HG03575 (cell line): ENCODE results near the gene ZMPSTE24.
"Not testable (repeated sequence)": the region's sequence is repeated elsewhere in the genome, so short reads cannot be mapped to it uniquely, and the experiment has no call there.

Source experiments
- ATAC-seq: cut with Tn5 transposase; IDR thresholded peaks from one replicate; pipeline ENCODE4 v1.9.1; 2021; ENCODE audit not compliant: unreplicated experiment, insufficient number of reproducible peaks, low FRiP score; ENCODE audit errors: extremely low read depth

ZMPSTE24 gene

GRCh38 chr1:40314721-40315238 lies 56.7 kb downstream of the ZMPSTE24 start:
- no peak for ATAC-seq

DNA sequence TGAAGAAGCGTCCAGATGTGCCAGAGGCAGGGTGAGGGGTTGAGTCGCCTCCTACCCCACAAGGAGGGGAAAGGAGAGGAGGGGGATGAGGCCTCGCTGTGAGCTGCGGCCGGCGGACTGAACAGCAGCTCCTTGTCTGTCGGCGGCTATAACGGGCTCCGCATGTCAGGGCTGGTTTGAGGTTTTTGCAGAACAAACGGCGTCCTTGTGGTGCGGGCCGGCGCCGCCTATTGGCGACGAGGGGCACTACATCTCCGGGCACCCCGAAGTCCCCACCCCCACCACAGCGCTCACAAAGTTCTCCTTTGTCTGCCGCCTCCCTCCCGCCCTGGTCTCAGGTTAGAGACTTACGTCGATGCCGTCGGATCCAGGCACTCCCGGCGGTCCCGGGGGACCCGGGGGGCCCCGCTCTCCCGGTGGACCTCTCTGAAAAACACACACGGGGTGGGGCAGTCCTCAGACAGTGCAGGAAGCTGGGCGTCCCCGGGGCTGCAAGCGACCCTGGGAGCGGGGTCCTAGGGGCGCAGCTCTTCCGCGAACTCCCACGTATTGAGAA lies 57.3 kb downstream of the ZMPSTE24 start:
- ATAC-seq, result no peak

GRCh38 chr1:40315795-40316594 lies 58.0 kb downstream of the ZMPSTE24 start:
- no peak for ATAC-seq

GRCh38 chr1:40316595-40317393 lies 58.8 kb downstream of the ZMPSTE24 start, which contains the start of gene COL9A2:
Gene COL9A2 (minus strand): TSS chr1:40317286. CDS start chr1:40317197, 89 bp downstream.
- ATAC-seq, result no peak

DNA sequence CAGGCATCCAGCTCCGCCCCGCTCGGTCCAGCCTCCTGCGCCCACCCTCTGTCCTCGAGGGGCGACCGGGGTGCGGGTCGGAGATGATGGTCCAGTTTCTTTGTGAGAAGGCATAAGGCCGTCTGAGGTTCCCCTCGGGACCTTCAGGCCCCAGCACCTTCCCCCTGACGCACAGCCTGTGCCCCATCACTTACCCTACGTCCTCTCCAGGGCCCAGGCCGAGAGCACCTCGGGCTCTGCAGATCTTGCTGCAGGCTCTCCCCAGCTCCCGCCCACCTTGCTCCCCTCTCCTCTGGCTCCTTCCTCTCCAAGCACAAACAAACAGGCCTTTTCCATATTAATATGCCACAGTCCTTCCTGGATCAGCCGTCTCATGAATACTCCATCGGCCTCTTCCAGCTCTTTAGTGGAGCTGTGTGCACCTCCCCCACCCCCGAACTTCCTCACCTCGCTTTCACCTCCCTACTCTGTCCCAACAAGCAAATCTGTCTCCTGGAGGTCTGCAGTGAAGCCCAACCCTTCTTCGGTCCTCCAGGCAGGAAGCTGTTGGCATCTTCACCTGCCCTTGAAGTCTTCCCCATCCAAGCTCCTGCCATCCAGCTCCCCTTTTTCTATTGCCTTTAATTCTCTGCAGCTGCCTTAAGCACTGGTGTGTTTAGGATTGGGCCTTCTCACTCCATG lies 59.5 kb downstream of the ZMPSTE24 start:
- ATAC-seq, result no peak

GRCh38 chr1:40318476-40318875 lies 60.4 kb downstream of the ZMPSTE24 start:
- ATAC-seq, result no peak

DNA sequence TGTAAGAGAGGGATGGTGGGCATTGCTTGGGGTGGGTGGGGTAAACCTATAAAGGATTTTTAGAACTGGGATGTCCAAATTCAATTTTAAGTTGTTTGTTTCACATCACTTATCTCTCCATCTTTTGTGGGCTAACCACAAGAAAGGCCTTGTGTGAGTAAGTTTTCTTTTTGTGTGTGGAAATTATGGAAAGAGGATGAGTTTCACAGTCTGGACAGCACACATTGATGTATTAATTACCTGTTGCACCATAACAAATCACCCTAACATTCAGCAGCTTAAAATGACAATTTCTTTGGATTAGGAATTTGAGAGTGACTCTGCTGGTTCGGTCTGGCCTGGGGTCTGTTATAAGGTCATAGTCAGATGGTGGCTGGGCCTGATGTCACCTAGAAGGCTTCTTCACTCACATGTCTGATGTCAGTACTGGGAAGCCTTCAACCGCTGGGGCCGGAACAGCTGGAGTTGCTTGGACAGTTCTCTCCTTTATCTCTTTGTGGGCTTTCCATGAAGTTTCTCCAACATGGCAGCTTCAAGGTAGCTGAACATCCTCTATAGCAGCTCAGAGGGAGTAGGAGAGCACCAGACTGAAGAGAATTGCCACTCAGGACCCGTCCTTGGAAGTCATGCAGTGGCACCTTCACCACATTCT lies 61.1 kb downstream of the ZMPSTE24 start:
- no peak for ATAC-seq

- ATAC-seq, result not testable (repeated sequence)
These were observed 73.4 kb downstream of the ZMPSTE24 start for GRCh38 chr1:40331403-40331802.

DNA sequence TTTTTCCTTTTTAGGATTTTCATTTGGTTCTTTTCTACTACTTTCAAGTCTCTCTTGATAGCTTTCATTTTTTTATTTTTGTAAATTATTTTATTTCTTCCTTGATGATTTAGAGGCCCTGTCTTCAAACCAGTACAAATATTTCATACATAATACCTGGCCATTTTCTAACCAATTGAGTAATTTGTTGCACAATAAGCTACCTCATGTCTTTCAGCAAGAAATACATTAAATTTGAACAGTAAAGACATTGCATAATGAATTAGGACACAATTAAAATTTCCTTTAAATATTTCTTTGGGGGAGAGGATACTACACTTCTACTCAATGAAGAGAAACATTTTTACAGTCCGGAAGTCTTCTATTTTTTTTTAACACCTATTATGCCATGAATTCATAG lies 74.7 kb downstream of the ZMPSTE24 start:
- no peak for ATAC-seq

DNA sequence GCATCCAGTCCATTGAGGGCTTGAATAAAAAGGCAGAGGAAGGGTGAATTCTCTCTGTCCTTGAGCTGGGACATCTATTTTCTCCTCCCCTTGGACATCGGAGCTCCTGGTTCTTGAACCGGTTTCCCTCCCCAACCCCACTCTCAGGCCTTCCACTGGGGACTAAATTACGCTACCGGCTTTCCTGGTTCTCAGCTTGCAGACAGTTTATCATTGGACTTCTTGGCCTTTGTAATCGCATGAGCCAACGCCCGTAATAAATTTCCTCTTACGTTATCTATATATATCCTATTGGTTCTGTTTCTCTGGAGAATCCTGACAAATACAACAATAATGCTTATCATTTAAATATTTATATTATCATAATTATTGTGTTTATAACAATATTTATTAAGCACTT lies 79.4 kb downstream of the ZMPSTE24 start:
- ATAC-seq, result no peak

DNA sequence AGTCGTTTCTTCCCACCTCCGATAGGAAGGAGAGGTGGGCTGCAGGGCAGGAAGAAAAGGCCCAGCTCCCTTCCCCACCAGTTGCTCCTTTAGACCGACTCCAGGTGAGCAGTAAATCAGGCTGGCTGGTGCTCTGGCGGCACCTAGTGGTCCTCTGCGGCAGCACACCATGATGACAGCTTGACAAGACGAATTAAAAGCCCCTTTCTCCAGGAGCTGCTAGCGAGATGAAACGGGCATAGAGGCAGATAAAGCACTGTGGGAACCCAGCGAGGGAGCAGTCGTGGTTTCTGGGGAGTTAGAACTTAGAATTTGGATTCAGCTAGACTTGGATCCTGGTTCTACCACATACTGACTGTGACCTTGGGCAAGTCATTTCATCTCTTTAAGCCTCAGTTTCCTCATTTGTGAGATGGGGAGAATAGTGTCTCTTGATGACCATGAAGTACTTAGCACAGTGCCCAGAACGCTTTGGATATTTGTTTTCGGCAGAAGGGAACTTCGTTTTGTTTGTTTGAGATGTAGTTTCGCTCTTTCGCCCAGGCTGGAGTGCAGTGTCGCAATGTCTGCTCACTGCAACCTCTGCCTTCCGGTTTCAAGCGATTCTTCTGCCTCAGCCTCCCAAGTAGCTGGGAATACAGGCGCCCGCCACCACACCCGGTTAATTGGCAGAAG lies 80.8 kb downstream of the ZMPSTE24 start:
- ATAC-seq, result no peak

DNA sequence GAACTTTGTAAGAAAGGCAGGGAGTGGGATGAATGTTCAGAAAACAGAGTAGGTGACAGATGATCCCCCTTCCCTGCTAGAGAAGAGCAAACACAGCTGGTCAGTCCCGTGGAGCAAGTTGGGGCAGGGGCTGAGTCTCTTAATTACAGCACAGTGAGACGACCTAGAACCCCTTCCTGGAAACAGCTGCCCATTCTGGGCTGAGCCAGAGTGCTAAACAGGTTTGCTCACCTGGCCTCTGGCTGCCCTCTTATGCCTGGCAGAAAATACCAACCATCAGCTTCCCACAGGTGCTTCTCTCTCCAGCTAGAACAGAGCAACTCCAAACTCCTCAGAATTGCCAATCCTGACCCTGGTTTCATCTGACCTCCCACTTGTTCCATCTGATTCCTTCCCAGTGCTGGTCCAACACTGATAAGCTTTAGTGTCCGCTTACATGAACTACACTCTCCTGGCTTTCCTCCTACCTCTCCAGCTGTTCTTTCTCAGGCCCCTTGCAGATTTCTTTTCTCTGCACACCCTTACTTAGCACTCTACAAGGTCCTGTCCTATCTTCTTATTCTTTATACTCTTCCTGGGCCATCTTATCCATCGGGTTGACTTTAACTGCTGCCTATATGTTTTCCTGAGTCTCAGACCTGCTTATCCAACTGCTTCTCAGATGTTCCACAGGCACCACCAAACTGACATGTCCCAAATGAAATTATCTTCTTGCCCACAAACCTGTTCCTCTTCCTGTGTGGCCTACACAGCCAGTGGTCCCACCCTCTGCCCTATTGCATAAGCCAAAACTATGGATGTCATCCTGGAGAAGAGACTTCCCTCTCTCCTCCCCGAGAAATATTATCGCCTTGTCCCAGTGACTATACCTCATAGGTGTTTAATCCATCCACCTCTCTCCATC lies 81.6 kb downstream of the ZMPSTE24 start:
- no peak for ATAC-seq

DNA sequence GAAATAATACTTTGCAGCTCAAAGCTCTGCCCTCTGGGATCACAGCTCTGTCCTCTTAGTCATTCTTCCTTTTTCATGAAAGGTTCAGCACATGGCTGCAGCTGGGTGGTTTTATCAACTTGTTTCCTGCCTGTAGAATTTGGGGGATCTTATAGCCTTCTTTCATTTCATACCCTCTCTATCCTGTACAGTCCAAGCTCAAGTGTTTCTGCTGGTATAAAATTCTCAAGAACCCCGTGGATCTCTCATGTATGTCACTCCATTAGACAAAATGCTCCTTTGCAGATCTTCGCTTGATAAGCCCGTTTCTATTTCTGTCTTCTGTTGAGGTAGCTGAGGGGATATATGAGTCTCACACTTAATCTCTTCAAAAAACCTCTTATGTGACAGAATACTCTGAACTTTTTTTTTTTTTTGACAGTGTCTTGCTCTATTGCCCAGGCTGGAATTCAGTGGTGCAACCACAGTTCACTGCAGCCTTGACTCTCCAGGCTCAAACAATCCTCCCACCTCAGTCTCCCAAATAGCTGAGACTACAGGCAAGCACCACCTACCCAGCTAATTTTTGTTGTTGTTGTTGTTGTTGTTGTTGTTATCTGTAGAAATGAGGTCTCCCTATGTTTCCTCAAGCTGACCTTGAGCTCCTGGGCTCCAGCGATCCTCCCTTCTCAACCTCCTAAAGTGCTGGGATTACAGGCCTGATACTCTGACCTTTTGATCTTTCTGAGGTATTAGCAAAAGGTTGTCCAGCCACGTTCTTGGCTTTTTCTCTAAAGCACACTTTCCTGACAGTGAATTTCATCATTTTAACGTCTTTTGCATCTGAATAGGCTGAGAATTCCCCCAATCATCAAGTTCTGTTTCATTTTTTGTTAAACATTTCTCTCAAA lies 83.7 kb downstream of the ZMPSTE24 start:
- ATAC-seq, result no peak

GRCh38 chr1:40342381-40342717 lies 84.3 kb downstream of the ZMPSTE24 start:
- ATAC-seq, result not testable (repeated sequence)
